Cardiac fibroblast (primary cell): Measurements from ENCODE around the gene VPS26B.

ENCODE experiments used
- DNase-seq, 2 donors: peaks; one replicate each; pipeline versions ENCODE4 v3.0.0 to v3.0.0-alpha.2; 2010; ENCODE audit warnings: low read depth in 2 of 2
- H3K4me3 ChIP-seq, 2 donors: replicated peaks in 1 of 2; 1 replicate in 1 of 2; 2 replicates in 1 of 2; pipeline ENCODE4 v1.5.1; 2011; ENCODE audit warnings: low read depth in 2 of 2, low read length in 2 of 2, mild to moderate bottlenecking in 2 of 2, moderate library complexity in 1 of 2
- CTCF ChIP-seq: IDR thresholded peaks from one replicate; pipeline ENCODE4 v1.5.1; 2011; ENCODE audit warnings: low read depth, mild to moderate bottlenecking, low read length, inconsistent platforms

The VPS26B gene

DNA sequence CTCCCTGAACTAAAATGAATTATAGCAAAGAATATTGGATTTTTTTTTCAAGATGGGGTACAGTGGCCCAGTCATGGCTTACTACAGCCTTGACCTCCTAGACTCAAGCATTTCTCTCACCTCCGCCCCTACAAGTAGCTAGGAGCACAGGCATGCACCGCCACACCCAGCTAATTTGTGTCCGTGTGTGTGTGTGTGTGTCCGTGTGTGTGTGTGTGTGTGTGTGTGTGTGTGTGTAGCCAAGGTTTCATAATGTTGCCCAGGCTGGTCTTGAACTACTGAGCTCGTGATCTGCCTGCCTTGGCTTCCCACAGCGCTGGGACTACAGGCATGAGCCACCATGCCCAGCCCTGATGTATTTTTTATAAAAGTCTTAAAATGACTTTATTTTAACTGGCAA is 16.1 kb downstream of the VPS26B start:
- no peak for TF ChIP-seq CTCF
- DNase-seq, result no peak
- H3K4me3 ChIP-seq, result no peak overlapping the region

- DNase-seq, result no peak
- no peak for TF ChIP-seq CTCF
Observed at GRCh38 chr11:134242376-134242775, 17.9 kb downstream of the VPS26B start.

GRCh38 chr11:134243913-134244312 is 19.4 kb downstream of the VPS26B start:
- H3K4me3 ChIP-seq, result no peak overlapping the region
- no peak for DNase-seq
- TF ChIP-seq CTCF, result no peak

More at GRCh38 chr11:134242376-134242775, 17.9 kb downstream of the VPS26B start:
- no peak overlapping the region for H3K4me3 ChIP-seq

- H3K4me3 ChIP-seq, result no peak overlapping the region
- TF ChIP-seq CTCF, result peak; percentile 55
- peak; percentile 36 to 45 for DNase-seq
Observed at GRCh38 chr11:134244593-134244992, 20.1 kb downstream of the VPS26B start.

DNA sequence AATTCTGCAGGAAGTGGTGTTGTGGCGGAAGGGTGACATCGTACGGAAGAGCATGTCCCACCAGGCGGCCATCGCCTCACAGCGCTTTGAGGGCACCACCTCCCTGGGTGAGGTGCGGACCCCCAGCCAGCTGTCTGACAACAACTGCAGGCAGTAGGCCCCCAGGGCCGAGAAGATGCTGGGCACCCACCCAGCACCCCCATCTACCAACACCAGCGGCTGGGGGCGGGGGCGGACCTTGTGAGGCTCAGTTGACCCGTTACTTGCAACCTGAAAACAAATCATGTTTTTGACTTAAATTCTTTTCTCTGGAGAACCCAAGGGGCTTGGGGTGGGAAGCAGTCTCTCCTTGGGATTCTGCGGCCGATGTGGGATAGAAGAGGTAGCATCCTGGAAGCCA is 21.0 kb downstream of the VPS26B start:
- H3K4me3 ChIP-seq, result no peak overlapping the region
- TF ChIP-seq CTCF, result no peak
- no peak for DNase-seq

- DNase-seq, result no peak
- no peak for TF ChIP-seq CTCF
- H3K4me3 ChIP-seq, result no peak overlapping the region
Observed at GRCh38 chr11:134246100-134246499, 21.6 kb downstream of the VPS26B start.

GRCh38 chr11:134246678-134247077 is 22.2 kb downstream of the VPS26B start:
- no peak overlapping the region for H3K4me3 ChIP-seq
- TF ChIP-seq CTCF, result no peak
- no peak for DNase-seq
